WTC11 (cell line): ENCODE measurements around the gene PTPN1. TPM values are rescaled to one million over a fixed set of nuclear protein-coding genes. Genes with fewer than 3 reads are reported as not detected.

ENCODE experiments used
- ATAC-seq: fragments of 200-7000 bp; cut with Tn5 transposase; 2 replicates; pipeline ENCODE4 v1.10.0; 2021; ENCODE audit warnings: mild to moderate bottlenecking, moderate library complexity
- CTCF ChIA-PET: fragments of 300-600 bp; sonication (Branson Sonifier 250); formaldehyde crosslinking; loops from one replicate; lab custom pipeline; 2021; ENCODE audit warnings: antibody characterized with exemption; lab: Charles Lee
- POLR2A ChIA-PET: fragments of 350-600 bp; sonication (Branson Sonifier 250); formaldehyde crosslinking; loops from one replicate; lab custom pipeline; 2021; ENCODE audit warnings: antibody characterized with exemption; lab: Charles Lee
- DNase-seq: peaks from one replicate; pipeline ENCODE4 v3.0.0; 2021; ENCODE audit warnings: low spot score
- H3K27ac Mint-ChIP-seq: 2 replicates; pipeline ENCODE4 v1.8.0; 2021; ENCODE audit warnings: mixed read lengths
- H3K27me3 Mint-ChIP-seq: 2 replicates; pipeline ENCODE4 v1.8.0; 2021; ENCODE audit warnings: low read depth, mild to moderate bottlenecking, moderate library complexity, mixed read lengths
- H3K36me3 Mint-ChIP-seq: 2 replicates; pipeline ENCODE4 v1.8.0; 2021; ENCODE audit warnings: mixed read lengths
- H3K4me1 Mint-ChIP-seq: 2 replicates; pipeline ENCODE4 v1.8.0; 2022; ENCODE audit warnings: mixed read lengths
- H3K4me3 Mint-ChIP-seq: 2 replicates; pipeline ENCODE4 v1.8.0; 2021; ENCODE audit warnings: mild to moderate bottlenecking, moderate library complexity, mixed read lengths
- H3K9me3 Mint-ChIP-seq: 2 replicates; pipeline ENCODE4 v1.8.0; 2021; ENCODE audit warnings: mixed read lengths
- CBFB ChIP-seq: sonication (generic); formaldehyde crosslinking; IDR thresholded peaks from 2 replicates; pipeline ENCODE4 v1.8.1; 2022; ENCODE audit warnings: mild to moderate bottlenecking, low read depth, missing genetic modification reagents
- CREB1 ChIP-seq: sonication (generic); formaldehyde crosslinking; IDR thresholded peaks from 2 replicates; pipeline ENCODE4 v1.8.0; 2023; ENCODE audit warnings: mild to moderate bottlenecking, missing genetic modification reagents
- ELF4 ChIP-seq: sonication (generic); formaldehyde crosslinking; IDR thresholded peaks from 2 replicates; pipeline ENCODE4 v1.8.1; 2022; ENCODE audit warnings: low read depth, mild to moderate bottlenecking, moderate library complexity, missing genetic modification reagents
- FOXP1 ChIP-seq: sonication (generic); formaldehyde crosslinking; IDR thresholded peaks from 2 replicates; pipeline ENCODE4 v1.8.0; 2022; ENCODE audit warnings: missing genetic modification reagents, mild to moderate bottlenecking, moderate library complexity, borderline replicate concordance
- GRHL2 ChIP-seq: fragments of 250-450 bp; sonication (Bioruptor Pico); IDR thresholded peaks from 2 replicates; pipeline ENCODE4 v1.8.0; 2022; ENCODE audit warnings: mild to moderate bottlenecking, moderate library complexity; ENCODE audit not compliant: insufficient replicate concordance, severe bottlenecking
- GTF2I ChIP-seq: fragments of 250-450 bp; sonication (Bioruptor Pico); conservative IDR thresholded peaks from 2 replicates; pipeline ENCODE4 v1.4.0; 2021; ENCODE audit warnings: mild to moderate bottlenecking
- IRF1 ChIP-seq: sonication (generic); formaldehyde crosslinking; IDR thresholded peaks from 2 replicates; pipeline ENCODE4 v1.8.0; 2023; ENCODE audit warnings: missing genetic modification reagents
- MLX ChIP-seq: sonication (generic); formaldehyde crosslinking; IDR thresholded peaks from 2 replicates; pipeline ENCODE4 v1.8.1; 2023; ENCODE audit warnings: mild to moderate bottlenecking, missing genetic modification reagents, moderate library complexity
- MXD4 ChIP-seq: fragments of 250-450 bp; sonication (Bioruptor Pico); IDR thresholded peaks from 2 replicates; pipeline ENCODE4 v1.8.0; 2021; ENCODE audit warnings: mild to moderate bottlenecking, moderate library complexity, borderline replicate concordance
- NR2C2 ChIP-seq: sonication (generic); formaldehyde crosslinking; IDR thresholded peaks from 2 replicates; pipeline ENCODE4 v1.8.0; 2022; ENCODE audit warnings: mild to moderate bottlenecking, missing genetic modification reagents
- NR3C1 ChIP-seq: sonication (generic); formaldehyde crosslinking; conservative IDR thresholded peaks from 2 replicates; pipeline ENCODE4 v1.8.1; 2023; ENCODE audit warnings: low read depth, mild to moderate bottlenecking, missing genetic modification reagents
- SMAD4 ChIP-seq: sonication (generic); formaldehyde crosslinking; IDR thresholded peaks from 2 replicates; pipeline ENCODE4 v1.8.0; 2022; ENCODE audit warnings: mild to moderate bottlenecking, missing genetic modification reagents
- SOX15 ChIP-seq: fragments of 250-450 bp; sonication (Bioruptor Pico); IDR thresholded peaks from 2 replicates; pipeline ENCODE4 v1.9.0; 2021; ENCODE audit warnings: mild to moderate bottlenecking
- STAT6 ChIP-seq: sonication (generic); formaldehyde crosslinking; conservative IDR thresholded peaks from 2 replicates; pipeline ENCODE4 v1.8.1; 2023; ENCODE audit warnings: mild to moderate bottlenecking, low read depth, missing genetic modification reagents, moderate library complexity
- TCF7 ChIP-seq: sonication (generic); formaldehyde crosslinking; IDR thresholded peaks from 2 replicates; pipeline ENCODE4 v1.8.0; 2022; ENCODE audit warnings: mild to moderate bottlenecking, low read depth, missing genetic modification reagents, moderate library complexity
- TP53 ChIP-seq: sonication (generic); formaldehyde crosslinking; IDR thresholded peaks from 2 replicates; pipeline ENCODE4 v1.8.1; 2023; ENCODE audit warnings: mild to moderate bottlenecking, missing genetic modification reagents
- ZBTB21 ChIP-seq: sonication (generic); formaldehyde crosslinking; IDR thresholded peaks from 2 replicates; pipeline ENCODE4 v1.8.1; 2023; ENCODE audit warnings: mild to moderate bottlenecking, missing genetic modification reagents, borderline replicate concordance
- ZBTB43 ChIP-seq: sonication (generic); formaldehyde crosslinking; IDR thresholded peaks from 2 replicates; pipeline ENCODE4 v1.8.1; 2023; ENCODE audit warnings: mild to moderate bottlenecking, missing genetic modification reagents
- ZNF219 ChIP-seq: sonication (generic); formaldehyde crosslinking; IDR thresholded peaks from 2 replicates; pipeline ENCODE4 v1.8.0; 2023; ENCODE audit warnings: missing genetic modification reagents, mild to moderate bottlenecking, borderline replicate concordance
- ZNF232 ChIP-seq: sonication (generic); formaldehyde crosslinking; IDR thresholded peaks from 2 replicates; pipeline ENCODE4 v1.8.0; 2022; ENCODE audit warnings: mild to moderate bottlenecking, missing genetic modification reagents
- ZNF263 ChIP-seq: sonication (generic); formaldehyde crosslinking; IDR thresholded peaks from 2 replicates; pipeline ENCODE4 v1.8.1; 2022; ENCODE audit warnings: low read depth, mild to moderate bottlenecking, moderate library complexity, missing genetic modification reagents
- ZNF512 ChIP-seq: sonication (generic); formaldehyde crosslinking; IDR thresholded peaks from 2 replicates; pipeline ENCODE4 v1.8.1; 2022; ENCODE audit warnings: missing genetic modification reagents, borderline replicate concordance
- ZSCAN18 ChIP-seq: fragments of 250-450 bp; sonication (Bioruptor Pico); IDR thresholded peaks from 2 replicates; pipeline ENCODE4 v2.1.2; 2022; ENCODE audit warnings: mild to moderate bottlenecking, moderate library complexity
- total RNA-seq: library from RNA; stranded (reverse); gene quantifications from 3 replicates; pipeline ENCODE4 v1.2.3, GENCODE V29; 2021

The PTPN1 gene
- total RNA-seq, 1 experiment from 2014 or later, result 29.4 TPM

GRCh38 chr20:50592282-50593004 lies 82.3 kb downstream of the PTPN1 start:
- H3K9me3 Mint-ChIP-seq, result no peaks in the 10 kb centered on the region
- TF ChIP-seq ZNF512 (CRISPR knock-in tag) (no peak), IRF1 (CRISPR knock-in tag) (no peak), NR2C2 (CRISPR knock-in tag) (no peak), FOXP1 (CRISPR knock-in tag) (no peak), MXD4 (no peak), TP53 (CRISPR knock-in tag) (no peak), ELF4 (no peak), ZBTB43 (CRISPR knock-in tag) (no peak), ZBTB21 (CRISPR knock-in tag) (no peak), CREB1 (CRISPR knock-in tag) (no peak), ZNF232 (CRISPR knock-in tag) (no peak), GTF2I (CRISPR knock-in tag) (no peak)
- ChIA-PET POLR2A (interaction anchor here (0.6 kb wide), 1 partner anchor 12 kb away, joined by 3 read pairs; no protein-coding TSS in a partner anchor), CTCF (interaction anchor here (0.6 to 1.5 kb wide), 7 partner anchors 14 to 413 kb away, joined by 3 to 6 read pairs (median 3); partner anchors contain the start of gene BCAS4)
- DNase-seq (no peak), ATAC-seq (no peak)
- peaks cover 3% of the 10 kb centered on the region; the same call in 1 of the 2 replicates for H3K36me3 Mint-ChIP-seq
- H3K4me3 Mint-ChIP-seq, result no peak overlapping the region
- H3K27me3 Mint-ChIP-seq, result no peaks in the 10 kb centered on the region
- peaks cover 11% of the 10 kb centered on the region for H3K4me1 Mint-ChIP-seq
- no peak overlapping the region for H3K27ac Mint-ChIP-seq

GRCh38 chr20:50593005-50593335 lies 82.8 kb downstream of the PTPN1 start:
- TF ChIP-seq ZNF263 (CRISPR knock-in tag) (no peak), ZSCAN18 (CRISPR knock-in tag) (no peak), TCF7 (no peak), SOX15 (CRISPR knock-in tag) (no peak)
- Mint-ChIP-seq H3K27ac (no peak overlapping the region), H3K4me1 (peaks cover 11% of the 10 kb centered on the region), H3K4me3 (no peak overlapping the region), H3K36me3 (peaks cover 2% of the 10 kb centered on the region; the same call in 1 of the 2 replicates), H3K27me3 (no peaks in the 10 kb centered on the region), H3K9me3 (no peaks in the 10 kb centered on the region)
- ChIA-PET POLR2A (no interaction called here), CTCF (interaction anchor here (0.6 to 1.5 kb wide), 4 partner anchors 33 to 414 kb away, joined by 3 to 6 read pairs (median 3); no protein-coding TSS in a partner anchor)
- DNase-seq (no peak), ATAC-seq (no peak)

- POLR2A ChIA-PET, result no interaction called here
- no peak for DNase-seq
- no peak overlapping the region for H3K27ac Mint-ChIP-seq
- no peak for ATAC-seq
- CTCF ChIA-PET, result interaction anchor here (0.6 to 4.0 kb wide), 7 partner anchors 32 to 1253 kb away, joined by 3 to 26 read pairs (median 4); no protein-coding TSS in a partner anchor
- no peaks in the 10 kb centered on the region for H3K36me3 Mint-ChIP-seq
- no peaks in the 10 kb centered on the region for H3K9me3 Mint-ChIP-seq
- no peaks in the 10 kb centered on the region for H3K27me3 Mint-ChIP-seq
- no peak overlapping the region for H3K4me3 Mint-ChIP-seq
- H3K4me1 Mint-ChIP-seq, result peaks cover 11% of the 10 kb centered on the region
- no peak for TF ChIP-seq ZNF219 (CRISPR knock-in tag)
- TF ChIP-seq CBFB (CRISPR knock-in tag), result no peak
- TF ChIP-seq GRHL2 (CRISPR knock-in tag), result no peak
- TF ChIP-seq SMAD4, result no peak
- TF ChIP-seq STAT6, result no peak
- TF ChIP-seq MLX (CRISPR knock-in tag), result no peak
- no peak for TF ChIP-seq NR3C1 (CRISPR knock-in tag)
Measured at GRCh38 chr20:50594231-50594590, 84.0 kb downstream of the PTPN1 start.
